Lower leg skin (tissue), 3 donors: Measurements from ENCODE around the gene PGF.

Experiments used
- POLR2A ChIP-seq, 2 donors: fragments of 450-650 bp; IDR thresholded peaks; one replicate each; pipeline ENCODE4 v1.6.1; 2016 to 2017; ENCODE audit warnings: antibody characterized with exemption in 2 of 2, mild to moderate bottlenecking in 1 of 2, moderate library complexity in 1 of 2
- TF ChIP-seq, protein P1 (sequence below), 3 donors: fragments of 450-650 bp; IDR thresholded peaks; one replicate each; pipeline ENCODE4 v1.5.1; 2016; ENCODE audit warnings: antibody characterized with exemption in 3 of 3, mild to moderate bottlenecking in 3 of 3, moderate library complexity in 2 of 3

- TF ChIP-seq, protein P1, sequence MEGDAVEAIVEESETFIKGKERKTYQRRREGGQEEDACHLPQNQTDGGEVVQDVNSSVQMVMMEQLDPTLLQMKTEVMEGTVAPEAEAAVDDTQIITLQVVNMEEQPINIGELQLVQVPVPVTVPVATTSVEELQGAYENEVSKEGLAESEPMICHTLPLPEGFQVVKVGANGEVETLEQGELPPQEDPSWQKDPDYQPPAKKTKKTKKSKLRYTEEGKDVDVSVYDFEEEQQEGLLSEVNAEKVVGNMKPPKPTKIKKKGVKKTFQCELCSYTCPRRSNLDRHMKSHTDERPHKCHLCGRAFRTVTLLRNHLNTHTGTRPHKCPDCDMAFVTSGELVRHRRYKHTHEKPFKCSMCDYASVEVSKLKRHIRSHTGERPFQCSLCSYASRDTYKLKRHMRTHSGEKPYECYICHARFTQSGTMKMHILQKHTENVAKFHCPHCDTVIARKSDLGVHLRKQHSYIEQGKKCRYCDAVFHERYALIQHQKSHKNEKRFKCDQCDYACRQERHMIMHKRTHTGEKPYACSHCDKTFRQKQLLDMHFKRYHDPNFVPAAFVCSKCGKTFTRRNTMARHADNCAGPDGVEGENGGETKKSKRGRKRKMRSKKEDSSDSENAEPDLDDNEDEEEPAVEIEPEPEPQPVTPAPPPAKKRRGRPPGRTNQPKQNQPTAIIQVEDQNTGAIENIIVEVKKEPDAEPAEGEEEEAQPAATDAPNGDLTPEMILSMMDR (IDR thresholded peaks at IDR 0.05): no peak
- TF ChIP-seq POLR2A (IDR thresholded peaks at IDR 0.05): no peak
Measured at GRCh38 chr14:74961238-74961911, 6.0 kb upstream of the PGF start.
